Renal cortical epithelial cell (primary cell): Measurements from ENCODE around the gene SPATA31E1. TPM values are rescaled to one million over a fixed set of nuclear protein-coding genes. Genes with fewer than 3 reads are reported as not detected.

Experiments used
- DNase-seq: peaks from one replicate; pipeline ENCODE4 v3.0.0-alpha.2; 2011; ENCODE audit warnings: low read depth
- total RNA-seq: library from RNA; depleted of rRNA; stranded (reverse); fragments of >200 nt; gene quantifications from 2 replicates; pipeline ENCODE4 v1.2.3, GENCODE V29; 2014

Gene SPATA31E1
- total RNA-seq, 1 donor from 2014 or later = not detected

GRCh38 chr9:87863882-87864465 is 18.7 kb upstream of the SPATA31E1 start:
- DNase-seq = no peak

GRCh38 chr9:87864915-87865314 is 17.8 kb upstream of the SPATA31E1 start:
- DNase-seq = no peak

- peak; percentile 77 for DNase-seq
Measured at GRCh38 chr9:87865626-87866025, 17.1 kb upstream of the SPATA31E1 start.

- DNase-seq = no peak
Measured at GRCh38 chr9:87867391-87867790, 15.3 kb upstream of the SPATA31E1 start.

GRCh38 chr9:87868175-87868574 is 14.5 kb upstream of the SPATA31E1 start:
- DNase-seq = no peak

GRCh38 chr9:87868635-87869034 is 14.0 kb upstream of the SPATA31E1 start:
- no peak for DNase-seq

GRCh38 chr9:87869082-87869481 is 13.6 kb upstream of the SPATA31E1 start:
- no peak for DNase-seq

GRCh38 chr9:87871425-87872078 is 11.1 kb upstream of the SPATA31E1 start:
- no peak for DNase-seq

GRCh38 chr9:87872079-87872624 is 10.5 kb upstream of the SPATA31E1 start:
- no peak for DNase-seq

- no peak for DNase-seq
Measured at GRCh38 chr9:87873607-87874303, 8.9 kb upstream of the SPATA31E1 start.

- DNase-seq = no peak
Measured at GRCh38 chr9:87874304-87874623, 8.4 kb upstream of the SPATA31E1 start.

- DNase-seq = no peak
Measured at GRCh38 chr9:87875060-87875459, 7.6 kb upstream of the SPATA31E1 start.

GRCh38 chr9:87875831-87876545 is 6.7 kb upstream of the SPATA31E1 start:
- DNase-seq = no peak

- no peak for DNase-seq
Measured at GRCh38 chr9:87876708-87877107, 6.0 kb upstream of the SPATA31E1 start.

GRCh38 chr9:87878989-87879511 is 3.6 kb upstream of the SPATA31E1 start:
- DNase-seq = peak; percentile 93

GRCh38 chr9:87880116-87880515 is 2.6 kb upstream of the SPATA31E1 start:
- DNase-seq = no peak

GRCh38 chr9:87880683-87881082 is 2.0 kb upstream of the SPATA31E1 start:
- no peak for DNase-seq

GRCh38 chr9:87883274-87883673 is 597 bp downstream of the SPATA31E1 start:
- no peak for DNase-seq

- DNase-seq = no peak
Measured at GRCh38 chr9:87883990-87884389, 1.3 kb downstream of the SPATA31E1 start.

GRCh38 chr9:87884578-87885459 is 2.1 kb downstream of the SPATA31E1 start:
- DNase-seq = no peak
